GM12878 (cell line): ENCODE data around the gene LFNG. TPM values are rescaled to one million over a fixed set of nuclear protein-coding genes. Genes with fewer than 3 reads are reported as not detected.

Experiments
- BCL11A ChIP-seq: IDR thresholded peaks from 2 replicates; pipeline ENCODE4 v1.6.1; 2011; ENCODE audit warnings: low read depth, low read length
- BCL3 ChIP-seq: IDR thresholded peaks from 2 replicates; pipeline ENCODE4 v1.6.1; 2011; ENCODE audit warnings: borderline replicate concordance, low read depth, mild to moderate bottlenecking, moderate library complexity, low read length; ENCODE audit not compliant: insufficient read depth, poor library complexity, severe bottlenecking
- CHD1 ChIP-seq: IDR thresholded peaks from 2 replicates; pipeline ENCODE4 v1.6.1; 2012; ENCODE audit warnings: low read depth, low read length, improper control_type of control experiment
- E2F4 ChIP-seq: IDR thresholded peaks from 2 replicates; pipeline ENCODE4 v1.6.1; 2012; ENCODE audit warnings: low read depth, low read length, improper control_type of control experiment
- E2F8 ChIP-seq: fragments of 450-650 bp; IDR thresholded peaks from 2 replicates; pipeline ENCODE4 v1.6.1; 2018; ENCODE audit warnings: mild to moderate bottlenecking, low read depth, moderate library complexity; ENCODE audit not compliant: partially characterized antibody
- E4F1 ChIP-seq: fragments of 450-650 bp; IDR thresholded peaks from 2 replicates; pipeline ENCODE4 v1.6.1; 2018; ENCODE audit warnings: borderline replicate concordance, mild to moderate bottlenecking; ENCODE audit not compliant: partially characterized antibody
- EED ChIP-seq: sonication (generic); IDR thresholded peaks from 2 replicates; pipeline ENCODE4 v1.6.1; 2016; ENCODE audit warnings: antibody characterized with exemption, low read depth
- EZH2 ChIP-seq: IDR thresholded peaks from 2 replicates; pipeline ENCODE4 v1.6.1; 2012; ENCODE audit warnings: low read depth, mild to moderate bottlenecking, control low read depth, inconsistent platforms, low read length, borderline replicate concordance; ENCODE audit not compliant: control insufficient read depth
- HDGF ChIP-seq: fragments of 450-650 bp; IDR thresholded peaks from 2 replicates; pipeline ENCODE4 v1.6.1; 2016; ENCODE audit warnings: antibody characterized with exemption
- IKZF2 ChIP-seq, 2 experiments: fragments of 450-650 bp; IDR thresholded peaks; 2 replicates each; pipeline ENCODE4 v1.6.1; 2017; ENCODE audit warnings: mild to moderate bottlenecking in 2 of 2, moderate library complexity in 2 of 2
- IRF4 ChIP-seq: IDR thresholded peaks from 2 replicates; pipeline ENCODE4 v1.6.1; 2011; ENCODE audit warnings: low read depth, low read length
- JUND ChIP-seq: IDR thresholded peaks from 2 replicates; pipeline ENCODE4 v1.6.1; 2012; ENCODE audit warnings: low read depth, mild to moderate bottlenecking, low read length, improper control_type of control experiment, moderate library complexity
- NFYA ChIP-seq: IDR thresholded peaks from 2 replicates; pipeline ENCODE4 v1.6.1; 2011; ENCODE audit warnings: low read depth, mild to moderate bottlenecking, low read length, improper control_type of control experiment, borderline replicate concordance
- PAX5 ChIP-seq: IDR thresholded peaks from 2 replicates; pipeline ENCODE4 v1.6.1; 2011; ENCODE audit warnings: low read depth, low read length, borderline replicate concordance
- WRNIP1 ChIP-seq: IDR thresholded peaks from 2 replicates; pipeline ENCODE4 v1.6.1; 2011; ENCODE audit warnings: low read depth, low read length, improper control_type of control experiment, borderline replicate concordance
- ZNF592 ChIP-seq: fragments of 450-650 bp; IDR thresholded peaks from 2 replicates; pipeline ENCODE4 v1.6.1; 2017; ENCODE audit warnings: mild to moderate bottlenecking, moderate library complexity
- polyA plus RNA-seq, 11 experiments: library from polyadenylated mRNA; depleted of rRNA in 4 of 11; unstranded in 6 of 11; stranded (reverse) in 5 of 11; fragments of >200 nt; fragmentation: Nextera tagmentation in 4 of 11; fragmentation: Illumina TruSeq in 1 of 11; extraction: Ambion mirVana in 4 of 11; extraction: Trizol in 1 of 11; gene quantifications; 1 replicate in 1 of 11; 2 replicates in 10 of 11; pipeline versions ENCODE4 v1.2.1 to v1.2.3, GENCODE V29; 2011 to 2016; ENCODE audit warnings: inconsistent platforms in 2 of 11, missing spikeins in 2 of 11, low read depth in 1 of 11
- total RNA-seq, 4 experiments: library from RNA; depleted of rRNA in 3 of 4; stranded (reverse); fragments of >200 nt in 3 of 4; fragmentation: Illumina TruSeq in 1 of 4; extraction: Trizol in 1 of 4; gene quantifications; 2 replicates each; pipeline versions ENCODE4 v1.2.1 to v1.2.3, GENCODE V29; 2013 to 2021

LFNG gene
- total and polyA plus RNA-seq, 10 of the 15 experiments (the other 5 are each of a cell fraction or from before 2014, with no cell fraction given): 0.09 to 0.68 (median 0.33) TPM; not detected in 2

- TF ChIP-seq E4F1 (no peak), IKZF2 (IDR thresholded peaks at IDR 0.05) (0 out of 4 replicates have a peak, but pooled peaks of 1 of the 2 experiments have one; percentile 15), JUND (peak; percentile 50; the same call in 1 of the 2 replicates), HDGF (peak; percentile 20), WRNIP1 (no peak), ZNF592 (no peak), BCL3 (no peak), PAX5 (no peak), E2F4 (no peak), E2F8 (no peak), EED (0 out of 2 replicates have a peak, but pooled peaks have one; percentile 5), EZH2 (no peak), IRF4 (no peak), CHD1 (no peak), NFYA (no peak), BCL11A (no peak)
Measured at GRCh38 chr7:2530071-2530987, 10.8 kb downstream of the LFNG start (continued).
